Measurements from ENCODE around the gene SGCE.

The SGCE gene

GRCh38 chr7:94590526-94591162 is 65.3 kb downstream of the SGCE start:
- no peaks in the 10 kb centered on the region for H3K27me3 ChIP-seq (ENCODE audit: control insufficient read depth, insufficient read depth, low read length)
- H3K4me2 ChIP-seq (ENCODE audit: low read length): no peak overlapping the region
- H3K4me1 ChIP-seq: no peaks in the 10 kb centered on the region
- no peaks in the 10 kb centered on the region for H3K9me3 ChIP-seq (ENCODE audit: control insufficient read depth, low read length)
- H2AFZ ChIP-seq: no peak overlapping the region
- no peak overlapping the region for H3K27ac ChIP-seq
- no peak overlapping the region for H3K9ac ChIP-seq
- no peaks in the 10 kb centered on the region for H3K79me2 ChIP-seq
- no peak overlapping the region for H3K4me3 ChIP-seq (ENCODE audit: low read depth, low read length)
- no peaks in the 10 kb centered on the region for H3K36me3 ChIP-seq (ENCODE audit: control insufficient read depth, insufficient read depth, low read length)
- TF ChIP-seq CTCF (IDR thresholded peaks at IDR 0.05): no peak

- H3K4me2 ChIP-seq (ENCODE audit: low read length): no peak overlapping the region
- no peaks in the 10 kb centered on the region for H3K4me1 ChIP-seq
- H3K27ac ChIP-seq: no peak overlapping the region
- no peaks in the 10 kb centered on the region for H3K27me3 ChIP-seq (ENCODE audit: control insufficient read depth, insufficient read depth, low read length)
- H2AFZ ChIP-seq: no peak overlapping the region
- no peaks in the 10 kb centered on the region for H3K36me3 ChIP-seq (ENCODE audit: control insufficient read depth, insufficient read depth, low read length)
- H3K9ac ChIP-seq: no peak overlapping the region
- H3K79me2 ChIP-seq: no peaks in the 10 kb centered on the region
- no peak for TF ChIP-seq CTCF (IDR thresholded peaks at IDR 0.05)
- H3K9me3 ChIP-seq (ENCODE audit: control insufficient read depth, low read length): no peaks in the 10 kb centered on the region
- H3K4me3 ChIP-seq (ENCODE audit: low read depth, low read length): no peak overlapping the region
Observed at GRCh38 chr7:94588075-94588474, 67.9 kb downstream of the SGCE start.

GRCh38 chr7:94584113-94584512 is 71.8 kb downstream of the SGCE start:
- Histone ChIP-seq H3K27me3 (ENCODE audit: control insufficient read depth, insufficient read depth, low read length) (no peaks in the 10 kb centered on the region), H3K9me3 (ENCODE audit: control insufficient read depth, low read length) (no peaks in the 10 kb centered on the region), H3K9ac (no peak overlapping the region), H3K27ac (no peak overlapping the region), H3K4me2 (ENCODE audit: low read length) (no peak overlapping the region), H3K36me3 (ENCODE audit: control insufficient read depth, insufficient read depth, low read length) (no peaks in the 10 kb centered on the region), H2AFZ (no peak overlapping the region), H3K4me1 (no peaks in the 10 kb centered on the region), H3K79me2 (no peaks in the 10 kb centered on the region), H3K4me3 (ENCODE audit: low read depth, low read length) (no peak overlapping the region)
- TF ChIP-seq CTCF (IDR thresholded peaks at IDR 0.05): no peak

GRCh38 chr7:94580601-94581000 is 75.3 kb downstream of the SGCE start:
- Histone ChIP-seq H2AFZ (no peak overlapping the region), H3K27ac (no peak overlapping the region), H3K4me3 (ENCODE audit: low read depth, low read length) (no peak overlapping the region), H3K4me1 (no peaks in the 10 kb centered on the region), H3K27me3 (ENCODE audit: control insufficient read depth, insufficient read depth, low read length) (no peaks in the 10 kb centered on the region), H3K9ac (no peak overlapping the region), H3K79me2 (no peaks in the 10 kb centered on the region), H3K4me2 (ENCODE audit: low read length) (no peak overlapping the region), H3K9me3 (ENCODE audit: control insufficient read depth, low read length) (no peaks in the 10 kb centered on the region), H3K36me3 (ENCODE audit: control insufficient read depth, insufficient read depth, low read length) (no peaks in the 10 kb centered on the region)
- TF ChIP-seq CTCF (IDR thresholded peaks at IDR 0.05): no peak

GRCh38 chr7:94579470-94579869 is 76.5 kb downstream of the SGCE start:
- no peaks in the 10 kb centered on the region for H3K36me3 ChIP-seq (ENCODE audit: control insufficient read depth, insufficient read depth, low read length)
- H3K4me3 ChIP-seq (ENCODE audit: low read depth, low read length): no peak overlapping the region
- no peak overlapping the region for H3K9ac ChIP-seq
- H2AFZ ChIP-seq: no peak overlapping the region
- H3K27me3 ChIP-seq (ENCODE audit: control insufficient read depth, insufficient read depth, low read length): no peaks in the 10 kb centered on the region
- no peaks in the 10 kb centered on the region for H3K4me1 ChIP-seq
- no peak overlapping the region for H3K27ac ChIP-seq
- no peaks in the 10 kb centered on the region for H3K79me2 ChIP-seq
- TF ChIP-seq CTCF (IDR thresholded peaks at IDR 0.05): no peak
- H3K4me2 ChIP-seq (ENCODE audit: low read length): no peak overlapping the region
- no peaks in the 10 kb centered on the region for H3K9me3 ChIP-seq (ENCODE audit: control insufficient read depth, low read length)

Data from parathyroid adenoma (tissue), 2 donors.